Gastrocnemius medialis (tissue), 4 donors: Measurements from ENCODE around the gene DRC7. TPM values are rescaled to one million over a fixed set of nuclear protein-coding genes. Genes with fewer than 3 reads are reported as not detected.

Source experiments
- ATAC-seq, 2 donors: fragments of 150-250 bp; one replicate each; pipeline ENCODE4 v1.9.1; 2016
- DNase-seq, 2 donors: peaks; one replicate each; pipeline ENCODE4 v3.0.0-alpha.2; 2019
- H3K27ac ChIP-seq, 4 donors: fragments of 200-600 bp; sonication (generic); 1 replicate in 1 of 4; 2 replicates in 3 of 4; pipeline ENCODE4 v1.5.1; 2016 to 2018; ENCODE audit warnings: mild to moderate bottlenecking in 2 of 4, moderate library complexity in 1 of 4
- H3K27me3 ChIP-seq, 3 donors: fragments of 200-600 bp; sonication (generic) in 2 of 3; 1 replicate in 1 of 3; 2 replicates in 2 of 3; pipeline versions ENCODE4 v1.5.1 to v1.6.0; 2016 to 2019; ENCODE audit warnings: mild to moderate bottlenecking in 1 of 3, moderate library complexity in 1 of 3
- H3K36me3 ChIP-seq, 2 donors: fragments of 200-600 bp; sonication (generic) in 1 of 2; one replicate each; pipeline ENCODE4 v1.5.1; 2017 to 2018
- H3K4me1 ChIP-seq, 2 donors: fragments of 200-600 bp; sonication (generic) in 1 of 2; one replicate each; pipeline ENCODE4 v1.5.1; 2016 to 2017; ENCODE audit warnings: mild to moderate bottlenecking in 2 of 2
- H3K4me3 ChIP-seq, 4 donors: fragments of 200-600 bp; sonication (generic) in 3 of 4; 1 replicate in 1 of 4; 2 replicates in 3 of 4; pipeline ENCODE4 v1.5.1; 2016 to 2019; ENCODE audit warnings: mild to moderate bottlenecking in 2 of 4
- H3K9me3 ChIP-seq, 3 donors: fragments of 200-600 bp; sonication (generic) in 2 of 3; 1 replicate in 1 of 3; 2 replicates in 2 of 3; pipeline ENCODE4 v1.5.1; 2016 to 2019
- POLR2A ChIP-seq, 2 donors: fragments of 450-650 bp; IDR thresholded peaks; one replicate each; pipeline ENCODE4 v1.6.1; 2017; ENCODE audit warnings: antibody characterized with exemption in 2 of 2, mild to moderate bottlenecking in 2 of 2, moderate library complexity in 2 of 2
- in situ Hi-C, 4 donors: fragments of 200-750 bp; cut with MboI; loops; one replicate each; pipeline versions ENCODE4 v1.15.0 to v1.8.0; 2017; ENCODE audit warnings: low sequenced_read_pairs in 4 of 4
- intact Hi-C: fragments of 100-400 bp; cut with DNase I; formaldehyde crosslinking; loops from one replicate; pipeline ENCODE4 v1.15.1; 2023; ENCODE audit warnings: low total_unique reads
- total RNA-seq, 4 donors: library from RNA; depleted of rRNA; stranded (reverse); fragments of >200 nt; gene quantifications; one replicate each; pipeline versions ENCODE4 v1.1.0 to v1.2.3, GENCODE V29; 2016
- TF ChIP-seq, protein P1 (sequence below), 5 experiments: fragments of 450-650 bp in 3 of 5; fragments of 200-600 bp in 2 of 5; sonication (generic) in 2 of 5; IDR thresholded peaks in 4 of 5; conservative IDR thresholded peaks in 1 of 5; 1 replicate in 4 of 5; 2 replicates in 1 of 5; pipeline ENCODE4 v1.5.1; 2016 to 2019; ENCODE audit warnings: antibody characterized with exemption in 5 of 5, mild to moderate bottlenecking in 3 of 5, moderate library complexity in 3 of 5

DRC7 gene
- total RNA-seq, 4 donors from 2014 or later, result not detected

DNA sequence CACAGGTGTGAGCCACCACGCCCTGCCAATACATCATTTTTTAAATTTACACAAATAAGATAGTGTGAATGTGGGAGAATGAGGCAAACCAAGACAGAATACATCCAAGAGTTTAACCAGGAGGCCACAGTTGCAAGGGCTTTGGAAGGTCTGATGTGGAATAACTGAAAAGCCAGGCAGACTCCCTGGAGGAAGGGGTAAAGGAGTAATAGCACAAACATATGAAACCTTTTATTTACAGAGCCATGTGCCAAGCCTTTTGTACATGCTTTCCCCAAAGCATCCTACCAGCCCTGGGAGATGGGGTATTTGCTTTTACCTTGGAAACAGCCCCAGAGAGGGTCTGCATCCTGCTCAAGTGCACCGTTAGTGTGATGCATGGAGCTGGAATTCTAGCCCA lies 21.8 kb upstream of the DRC7 start:
- Histone ChIP-seq H3K9me3 (no peaks in the 10 kb centered on the region), H3K4me1 (peaks cover 0 to 5% of the 10 kb centered on the region in 2 donors), H3K36me3 (no peaks in the 10 kb centered on the region), H3K4me3 (no peak overlapping the region), H3K27me3 (no peaks in the 10 kb centered on the region), H3K27ac (no peak overlapping the region)
- intact Hi-C loops, result no loop called here
- DNase-seq (no peak), ATAC-seq (no peak)
- no peak for TF ChIP-seq POLR2A (IDR thresholded peaks at IDR 0.05)
- TF ChIP-seq, protein P1, sequence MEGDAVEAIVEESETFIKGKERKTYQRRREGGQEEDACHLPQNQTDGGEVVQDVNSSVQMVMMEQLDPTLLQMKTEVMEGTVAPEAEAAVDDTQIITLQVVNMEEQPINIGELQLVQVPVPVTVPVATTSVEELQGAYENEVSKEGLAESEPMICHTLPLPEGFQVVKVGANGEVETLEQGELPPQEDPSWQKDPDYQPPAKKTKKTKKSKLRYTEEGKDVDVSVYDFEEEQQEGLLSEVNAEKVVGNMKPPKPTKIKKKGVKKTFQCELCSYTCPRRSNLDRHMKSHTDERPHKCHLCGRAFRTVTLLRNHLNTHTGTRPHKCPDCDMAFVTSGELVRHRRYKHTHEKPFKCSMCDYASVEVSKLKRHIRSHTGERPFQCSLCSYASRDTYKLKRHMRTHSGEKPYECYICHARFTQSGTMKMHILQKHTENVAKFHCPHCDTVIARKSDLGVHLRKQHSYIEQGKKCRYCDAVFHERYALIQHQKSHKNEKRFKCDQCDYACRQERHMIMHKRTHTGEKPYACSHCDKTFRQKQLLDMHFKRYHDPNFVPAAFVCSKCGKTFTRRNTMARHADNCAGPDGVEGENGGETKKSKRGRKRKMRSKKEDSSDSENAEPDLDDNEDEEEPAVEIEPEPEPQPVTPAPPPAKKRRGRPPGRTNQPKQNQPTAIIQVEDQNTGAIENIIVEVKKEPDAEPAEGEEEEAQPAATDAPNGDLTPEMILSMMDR (IDR thresholded peaks at IDR 0.05 in 4 of 5, conservative IDR thresholded peaks at IDR 0.05 in 1 of 5), result no peak
- in situ Hi-C loops, result no loop called here

DNA sequence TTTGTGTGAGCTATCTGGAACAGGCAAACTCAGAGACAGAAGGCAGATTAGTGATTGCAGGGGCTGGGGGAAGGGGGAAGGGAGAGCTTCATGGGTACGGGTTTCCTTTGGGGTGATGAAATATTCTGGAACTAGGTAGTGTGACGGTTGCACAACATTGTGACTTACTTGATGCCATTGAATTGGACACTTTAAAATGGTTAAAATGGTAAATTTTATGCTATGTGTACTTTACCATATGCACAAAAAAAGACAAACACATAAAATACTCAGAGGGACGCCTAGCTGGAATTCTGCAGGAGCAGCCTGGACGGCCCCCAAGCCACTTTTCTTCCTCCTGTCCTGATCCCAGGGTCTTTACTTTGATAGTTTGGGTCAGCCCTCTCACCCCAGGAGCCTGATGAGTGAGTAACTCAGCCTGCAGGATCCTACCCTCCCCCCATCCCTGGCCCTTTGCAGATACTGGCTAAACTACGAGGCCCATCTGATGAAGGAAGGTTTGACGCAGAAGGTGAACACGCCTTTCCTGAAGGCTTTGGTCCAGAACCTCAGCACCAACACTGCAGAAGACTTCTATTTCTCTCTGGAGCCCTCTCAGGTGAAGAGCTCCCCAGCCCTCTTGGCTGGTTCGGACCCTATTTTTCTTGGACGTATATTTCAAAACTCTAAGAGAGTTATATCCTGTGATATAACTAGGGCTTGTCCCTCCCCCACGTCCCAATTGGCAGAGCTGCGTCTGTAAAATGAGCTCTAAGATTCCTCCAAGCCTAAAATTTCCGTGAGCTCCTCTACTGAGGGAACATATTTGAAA lies 18.7 kb upstream of the DRC7 start:
- ATAC-seq (no peak), DNase-seq (no peak)
- intact Hi-C loops, result no loop called here
- TF ChIP-seq POLR2A (IDR thresholded peaks at IDR 0.05), result no peak
- Histone ChIP-seq H3K27ac (no peak overlapping the region), H3K9me3 (no peaks in the 10 kb centered on the region), H3K27me3 (no peaks in the 10 kb centered on the region), H3K36me3 (no peaks in the 10 kb centered on the region), H3K4me3 (no peak overlapping the region), H3K4me1 (peaks cover 0 to 5% of the 10 kb centered on the region in 2 donors)
- in situ Hi-C loops, result no loop called here

DNA sequence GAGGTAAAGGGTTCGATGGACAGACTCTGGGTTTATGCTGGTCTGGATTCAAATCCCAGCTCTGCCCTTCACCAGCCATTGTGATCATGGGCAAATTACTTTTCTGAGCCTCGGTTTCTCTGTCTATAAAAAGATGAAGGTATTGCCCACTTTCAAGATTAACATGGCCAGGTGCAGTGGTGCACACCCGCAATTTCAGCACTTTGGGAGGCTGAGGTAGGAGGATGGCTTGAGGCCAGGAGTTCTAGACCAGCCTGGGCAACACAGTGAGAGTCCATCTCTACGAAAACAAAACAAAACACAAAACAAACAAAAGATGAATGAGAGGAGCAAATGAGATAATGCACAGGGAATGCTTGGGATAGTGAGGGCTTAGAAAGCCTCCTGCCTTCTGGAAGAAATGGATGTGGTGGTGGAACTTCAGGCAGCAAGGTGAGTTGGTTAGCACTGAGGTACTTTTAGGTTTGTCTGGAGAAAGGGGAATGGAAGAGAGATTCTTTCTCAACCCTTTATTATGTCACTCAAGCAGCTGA lies 18.0 kb upstream of the DRC7 start:
- intact Hi-C loops (no loop called here), in situ Hi-C loops (no loop called here)
- TF ChIP-seq, protein P1 (IDR thresholded peaks at IDR 0.05 in 4 of 5, conservative IDR thresholded peaks at IDR 0.05 in 1 of 5), result no peak
- TF ChIP-seq POLR2A (IDR thresholded peaks at IDR 0.05), result no peak
- DNase-seq (no peak), ATAC-seq (no peak)
- Histone ChIP-seq H3K27me3 (no peaks in the 10 kb centered on the region), H3K9me3 (no peaks in the 10 kb centered on the region), H3K27ac (no peak overlapping the region), H3K4me3 (no peak overlapping the region), H3K36me3 (no peaks in the 10 kb centered on the region), H3K4me1 (peaks cover 0 to 5% of the 10 kb centered on the region in 2 donors)

DNA sequence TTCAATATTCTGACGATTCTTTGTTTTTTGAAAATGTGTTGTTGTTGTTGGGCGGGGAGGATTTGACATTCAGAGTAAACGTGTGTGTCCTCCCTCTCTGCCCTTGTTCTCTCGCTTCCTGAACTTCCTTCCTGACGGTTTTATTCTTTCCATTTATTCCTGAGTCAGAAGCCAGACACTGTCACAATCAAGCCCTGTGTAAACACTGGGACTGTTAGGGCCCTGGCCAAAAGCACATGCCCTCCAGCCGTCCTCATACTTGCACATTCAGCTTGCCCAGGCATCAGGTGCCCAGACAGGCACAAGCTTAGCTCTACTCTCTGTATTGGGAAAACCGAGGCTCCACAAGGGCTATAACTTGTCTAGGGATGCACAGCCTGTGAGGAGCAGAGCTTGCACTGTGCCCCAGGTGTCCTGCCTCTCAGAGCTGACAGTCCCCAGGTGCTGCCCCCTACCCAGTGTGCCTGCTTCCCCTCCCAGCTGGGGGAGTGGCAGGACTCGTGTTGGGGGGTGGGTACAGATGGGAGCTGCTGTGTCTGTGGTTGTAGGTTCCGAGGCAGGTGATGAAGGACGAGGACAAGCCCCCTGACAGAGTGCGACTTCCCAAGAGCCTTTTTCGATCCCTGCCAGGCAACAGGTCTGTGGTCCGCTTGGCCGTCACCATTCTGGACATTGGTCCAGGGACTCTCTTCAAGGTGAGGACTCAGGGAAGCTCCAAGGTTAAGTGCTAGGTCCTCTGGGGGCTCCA lies 16.8 kb upstream of the DRC7 start:
- Histone ChIP-seq H3K4me3 (no peak overlapping the region), H3K27me3 (no peaks in the 10 kb centered on the region), H3K4me1 (peaks cover 0 to 5% of the 10 kb centered on the region in 2 donors), H3K36me3 (no peaks in the 10 kb centered on the region), H3K27ac (no peak overlapping the region), H3K9me3 (no peaks in the 10 kb centered on the region)
- DNase-seq (no peak), ATAC-seq (no peak)
- TF ChIP-seq, protein P1 (IDR thresholded peaks at IDR 0.05 in 4 of 5, conservative IDR thresholded peaks at IDR 0.05 in 1 of 5), result no peak
- TF ChIP-seq POLR2A (IDR thresholded peaks at IDR 0.05), result no peak
- intact Hi-C loops (no loop called here), in situ Hi-C loops (no loop called here)

DNA sequence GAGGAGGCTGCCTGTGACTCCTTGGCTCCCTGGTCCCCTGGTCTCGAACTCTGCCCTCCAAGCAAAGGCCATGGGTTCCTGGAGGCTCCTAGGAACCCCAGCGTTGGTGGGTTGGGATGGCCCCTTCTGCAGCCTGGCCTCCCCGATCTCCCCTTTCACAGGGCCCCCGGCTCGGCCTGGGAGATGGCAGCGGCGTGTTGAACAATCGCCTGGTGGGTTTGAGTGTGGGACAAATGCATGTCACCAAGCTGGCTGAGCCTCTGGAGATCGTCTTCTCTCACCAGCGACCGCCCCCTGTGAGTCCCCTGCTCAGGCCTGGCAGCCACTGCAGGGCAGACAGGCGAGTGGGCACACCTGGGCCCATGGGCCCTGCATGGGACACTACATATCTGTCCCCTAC lies 15.6 kb upstream of the DRC7 start:
- Histone ChIP-seq H3K4me1 (peaks cover 0 to 5% of the 10 kb centered on the region in 2 donors), H3K9me3 (no peaks in the 10 kb centered on the region), H3K4me3 (no peak overlapping the region), H3K27ac (no peak overlapping the region), H3K27me3 (no peaks in the 10 kb centered on the region), H3K36me3 (no peaks in the 10 kb centered on the region)
- TF ChIP-seq, protein P1 (IDR thresholded peaks at IDR 0.05 in 4 of 5, conservative IDR thresholded peaks at IDR 0.05 in 1 of 5), result no peak
- no peak for TF ChIP-seq POLR2A (IDR thresholded peaks at IDR 0.05)
- in situ Hi-C loops, result no loop called here
- intact Hi-C loops, result no loop called here
- ATAC-seq (no peak), DNase-seq (no peak)
